GM19452 (cell line): ENCODE results near the gene KDM1B.
A peak's percentile ranks its signal among the peaks of the same experiment; 100 is the strongest.
"Not testable (repeated sequence)": the region's sequence is repeated elsewhere in the genome, so short reads cannot be mapped to it uniquely, and the experiment has no call there.

ENCODE experiments used
- ATAC-seq: cut with Tn5 transposase; IDR thresholded peaks from one replicate; pipeline ENCODE4 v1.9.1; 2021; ENCODE audit not compliant: unreplicated experiment

Gene KDM1B

GRCh38 chr6:18186033-18186432 lies 30.8 kb downstream of the KDM1B start:
- ATAC-seq: no peak

- no peak for ATAC-seq
Measured at GRCh38 chr6:18186540-18187250, 31.5 kb downstream of the KDM1B start.

DNA sequence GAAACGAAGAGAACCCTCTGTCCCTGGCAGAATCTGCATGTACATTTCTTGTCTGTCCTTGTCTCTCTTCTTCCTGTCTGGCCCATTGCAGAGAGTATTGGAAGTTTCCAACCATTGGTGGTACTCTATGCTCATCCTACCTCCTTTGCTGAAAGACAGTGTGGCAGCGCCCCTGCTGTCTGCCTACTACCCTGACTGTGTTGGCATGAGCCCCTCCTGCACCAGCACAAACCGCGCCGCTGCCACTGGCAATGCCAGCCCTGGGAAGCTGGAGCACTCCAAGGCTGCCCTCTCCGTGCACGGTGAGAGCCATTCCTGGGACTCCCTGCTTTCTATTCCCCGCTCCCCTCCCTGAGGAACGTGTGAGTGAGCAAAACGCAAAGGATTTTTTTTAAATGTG lies 32.5 kb downstream of the KDM1B start:
- no peak for ATAC-seq

- ATAC-seq: no peak
Measured at GRCh38 chr6:18189196-18189595, 34.0 kb downstream of the KDM1B start.

DNA sequence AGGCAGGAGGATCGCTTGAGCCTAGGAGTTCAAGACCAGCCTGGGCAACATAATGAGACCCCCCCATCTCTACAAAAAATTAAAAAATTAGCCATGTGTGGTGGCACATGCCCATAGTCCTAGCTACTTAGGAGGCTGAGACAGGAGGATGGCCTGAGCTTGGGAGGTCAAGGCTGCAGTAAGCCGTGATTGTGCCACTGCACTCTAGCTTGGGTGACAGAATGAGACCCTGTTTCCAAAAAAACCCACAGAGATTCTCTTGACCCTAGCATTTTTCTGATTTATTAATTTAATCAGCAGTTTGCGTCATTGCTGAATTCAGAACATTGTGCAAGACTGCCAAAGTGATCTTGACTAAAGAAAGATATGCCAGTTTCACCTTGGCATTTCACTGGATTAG lies 36.8 kb downstream of the KDM1B start:
- ATAC-seq: no peak

- ATAC-seq: no peak
Measured at GRCh38 chr6:18203786-18204185, 48.6 kb downstream of the KDM1B start.

- no peak for ATAC-seq
Measured at GRCh38 chr6:18204691-18205090, 49.5 kb downstream of the KDM1B start.

DNA sequence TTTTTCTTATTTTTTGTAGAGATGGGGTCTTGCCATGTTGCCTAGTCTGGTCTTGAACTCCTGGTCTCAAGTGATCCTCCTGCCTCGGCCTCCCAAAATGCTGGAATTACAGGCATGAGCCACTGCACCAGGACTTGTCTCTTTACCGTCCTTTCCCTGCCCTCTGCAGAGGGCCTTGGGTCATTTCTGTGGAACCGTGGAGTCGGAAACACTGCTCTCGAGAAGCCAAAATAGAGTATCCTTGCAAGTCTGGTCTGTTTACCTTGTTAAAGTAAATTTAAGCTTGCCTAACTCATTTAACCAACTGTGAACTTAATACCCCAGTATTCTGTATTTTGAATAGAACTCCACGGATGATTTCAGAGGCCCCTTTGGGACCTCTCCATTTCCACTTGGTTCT lies 51.4 kb downstream of the KDM1B start:
- no peak for ATAC-seq

DNA sequence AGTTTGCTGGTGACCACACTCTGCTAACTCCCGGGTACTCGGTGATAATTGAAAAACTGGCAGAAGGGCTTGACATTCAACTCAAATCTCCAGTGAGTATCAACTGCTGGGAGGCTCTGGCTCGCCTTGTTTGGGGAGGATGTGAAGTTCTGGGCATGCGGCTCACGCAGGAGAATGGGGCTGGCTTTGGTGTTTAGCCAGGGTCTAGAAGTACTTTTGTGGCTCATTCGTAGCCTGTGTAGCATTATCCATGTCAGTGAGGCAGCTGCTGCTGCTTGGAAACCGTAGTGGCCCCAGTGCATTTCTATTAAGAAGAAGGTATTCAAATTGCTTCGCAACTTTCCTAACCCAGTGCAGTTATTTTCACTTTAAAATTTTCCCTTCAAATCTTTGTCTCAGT lies 52.2 kb downstream of the KDM1B start:
- no peak for ATAC-seq

- ATAC-seq: no peak
Measured at GRCh38 chr6:18207949-18208348, 52.7 kb downstream of the KDM1B start.

- not testable (repeated sequence) for ATAC-seq
Measured at GRCh38 chr6:18208778-18209177, 53.6 kb downstream of the KDM1B start.

DNA sequence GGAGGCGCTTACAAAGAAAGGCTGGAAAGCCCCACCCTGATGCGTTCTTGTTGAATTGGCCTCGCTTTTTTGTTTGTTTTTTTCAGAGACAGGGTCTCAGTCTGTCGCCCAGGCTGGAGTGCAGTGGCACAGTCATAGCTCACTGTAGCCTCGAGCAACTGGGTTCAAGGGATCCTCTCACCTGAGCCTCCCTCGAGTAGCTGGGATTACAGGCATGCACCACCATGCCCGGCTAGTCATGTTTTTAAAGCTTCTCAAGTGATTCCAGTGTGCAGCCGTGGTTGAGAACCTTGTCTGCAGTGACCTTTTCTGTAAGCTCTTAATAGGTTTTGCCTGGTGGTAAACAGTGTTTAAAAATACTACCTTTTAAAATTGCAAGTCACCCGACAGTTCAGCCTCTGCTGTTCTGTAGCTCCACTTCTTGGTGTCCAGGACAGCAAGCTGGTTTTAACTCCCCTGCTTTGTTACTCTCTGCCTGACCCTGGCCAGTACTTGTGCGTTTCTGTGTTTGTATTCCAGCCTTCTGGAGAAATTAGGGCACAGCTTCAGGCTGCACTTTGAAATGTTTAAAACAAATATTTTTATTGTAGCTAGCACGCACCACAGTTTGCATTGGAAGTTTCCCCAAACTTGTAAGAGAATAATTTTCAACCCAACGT lies 54.4 kb downstream of the KDM1B start:
- ATAC-seq: no peak

GRCh38 chr6:18210707-18211106 lies 55.5 kb downstream of the KDM1B start:
- ATAC-seq: no peak

DNA sequence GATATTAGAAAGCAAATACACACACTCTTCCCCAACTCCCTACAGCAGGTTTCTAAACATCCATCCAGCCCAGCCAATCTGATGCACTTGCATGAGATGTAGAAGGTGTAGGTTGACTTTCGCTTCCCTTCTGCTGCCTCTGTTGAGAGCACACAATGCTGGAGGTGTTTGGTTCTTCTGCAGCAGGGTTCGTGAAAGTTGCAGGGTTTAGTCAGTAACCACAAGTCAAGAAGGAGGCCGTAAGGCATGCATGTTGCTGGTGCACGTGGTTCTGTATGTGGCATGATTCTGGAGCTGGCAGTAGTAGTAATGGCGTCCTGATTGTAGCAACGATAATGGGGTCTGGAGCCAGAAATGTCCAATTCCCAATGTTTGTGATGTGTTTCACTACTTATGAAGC lies 56.1 kb downstream of the KDM1B start:
- ATAC-seq: peak; percentile 93

- ATAC-seq: no peak
Measured at GRCh38 chr6:18212231-18212630, 57.0 kb downstream of the KDM1B start.

DNA sequence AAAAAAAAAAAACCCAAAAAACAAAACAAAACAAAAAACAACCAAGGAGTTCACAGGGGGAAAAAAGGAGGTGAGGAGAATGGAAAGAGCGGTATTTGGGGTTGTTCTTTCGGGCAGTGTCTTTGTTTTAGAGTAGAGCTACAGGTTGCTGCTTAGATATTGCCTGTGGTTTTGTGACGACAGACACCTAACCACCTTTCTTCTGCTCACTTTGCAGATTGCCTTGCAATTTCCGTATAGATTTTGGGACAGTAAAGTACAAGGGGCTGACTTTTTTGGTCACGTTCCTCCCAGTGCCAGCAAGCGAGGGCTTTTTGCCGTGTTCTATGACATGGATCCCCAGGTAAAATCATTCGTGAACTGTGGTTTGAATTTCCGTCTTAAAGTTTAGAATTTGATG lies 58.2 kb downstream of the KDM1B start:
- ATAC-seq: no peak

DNA sequence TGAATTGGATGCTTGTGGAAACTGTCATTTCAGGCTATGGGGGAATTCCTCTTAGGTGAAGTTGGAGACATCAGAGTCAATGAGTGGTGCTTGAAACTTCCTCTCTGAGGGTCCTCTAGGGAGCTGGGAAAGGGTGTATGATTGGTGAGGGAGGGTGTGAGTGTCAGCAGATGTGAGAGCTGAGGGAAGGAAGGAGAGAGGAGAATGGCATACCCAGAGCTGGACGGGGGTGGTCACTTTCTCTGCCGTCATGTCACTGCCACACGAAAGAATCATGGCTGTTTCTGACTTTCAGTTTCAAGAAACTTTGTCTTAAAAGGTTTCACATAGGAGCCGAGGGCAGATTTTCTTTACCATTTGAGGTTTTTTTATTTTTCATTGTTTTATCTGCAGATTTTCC lies 58.8 kb downstream of the KDM1B start:
- ATAC-seq: no peak

GRCh38 chr6:18215436-18215835 lies 60.2 kb downstream of the KDM1B start:
- no peak for ATAC-seq

GRCh38 chr6:18216411-18216810 lies 61.2 kb downstream of the KDM1B start:
- peak; percentile 45 for ATAC-seq

DNA sequence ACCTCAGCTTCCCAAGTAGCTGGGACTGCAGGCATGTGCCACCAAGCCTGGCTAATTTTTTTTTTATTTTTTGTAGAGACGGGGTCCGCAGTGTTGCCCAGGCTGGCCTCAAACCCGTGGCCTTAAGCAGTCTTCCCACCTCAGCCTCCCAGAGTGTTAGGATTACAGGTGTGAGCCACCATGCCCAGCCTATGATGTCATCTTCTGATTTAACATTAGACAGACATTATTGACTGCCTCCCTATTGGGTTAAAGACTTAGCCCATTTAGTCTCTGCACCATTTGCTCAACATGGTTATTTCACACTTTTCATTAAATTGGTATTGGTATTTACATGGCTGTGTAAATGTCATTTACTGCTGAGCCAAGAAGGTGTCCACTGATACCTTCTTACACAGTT lies 63.0 kb downstream of the KDM1B start:
- no peak for ATAC-seq

DNA sequence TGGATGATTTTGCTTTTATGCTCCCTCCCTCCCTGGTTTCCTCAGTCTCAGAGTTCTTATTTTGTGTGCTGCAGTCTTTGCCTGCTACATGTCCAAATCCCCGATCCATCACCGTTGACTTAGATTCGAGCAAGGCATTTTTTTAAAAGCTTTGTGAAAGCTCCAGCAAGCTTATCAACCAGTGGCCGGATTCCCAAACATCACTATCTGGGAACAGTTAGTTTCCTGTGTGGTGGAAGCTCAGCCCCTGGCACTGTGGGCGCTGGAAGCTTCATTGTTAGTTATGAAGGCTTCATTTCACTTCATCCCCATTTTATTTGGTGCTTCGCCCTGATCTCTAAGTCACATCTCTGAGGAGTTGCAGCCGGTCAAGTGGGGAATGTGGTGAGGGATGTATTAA lies 64.4 kb downstream of the KDM1B start:
- ATAC-seq: no peak

- no peak for ATAC-seq
Measured at GRCh38 chr6:18221288-18221615, 66.0 kb downstream of the KDM1B start.
